DND-41 (cell line): ENCODE results near the gene TSPO.

ENCODE experiments used
- ATAC-seq: fragments of 200-7000 bp; cut with Tn5 transposase; 3 replicates; pipeline ENCODE4 v1.9.1; 2021; ENCODE audit warnings: low read depth; ENCODE audit not compliant: insufficient read depth
- DNase-seq: peaks from one replicate; pipeline ENCODE4 v3.0.0-alpha.2; 2020
- H2AFZ ChIP-seq: 2 replicates; pipeline ENCODE4 v1.6.0; 2012; ENCODE audit warnings: low read depth, low read length
- H3K27ac ChIP-seq: 2 replicates; pipeline ENCODE4 v1.5.1; 2012; ENCODE audit warnings: low read length, inconsistent platforms
- H3K27me3 ChIP-seq: fragments of 200-600 bp; sonication (generic); 2 replicates; pipeline ENCODE4 v1.6.0; 2012; ENCODE audit warnings: low read length, mild to moderate bottlenecking, inconsistent platforms; ENCODE audit not compliant: insufficient read depth, poor library complexity
- H3K36me3 ChIP-seq: 2 replicates; pipeline ENCODE4 v1.5.1; 2012; ENCODE audit warnings: low read length, inconsistent platforms; ENCODE audit not compliant: insufficient read depth
- H3K4me1 ChIP-seq: 2 replicates; pipeline ENCODE4 v1.5.1; 2012; ENCODE audit warnings: mild to moderate bottlenecking, low read length; ENCODE audit not compliant: insufficient read depth
- H3K4me2 ChIP-seq: 2 replicates; pipeline ENCODE4 v1.6.0; 2012; ENCODE audit warnings: mild to moderate bottlenecking, moderate library complexity, low read length, inconsistent platforms; ENCODE audit not compliant: insufficient read depth
- H3K4me3 ChIP-seq, 2 experiments: fragments of 200-600 bp in 1 of 2; shearing (Covaris generic) in 1 of 2; 2 replicates each; pipeline ENCODE4 v1.5.1; 2012 to 2016; ENCODE audit warnings: inconsistent platforms in 2 of 2, low read length in 2 of 2, mild to moderate bottlenecking in 2 of 2, low read depth in 1 of 2, moderate library complexity in 1 of 2
- H3K79me2 ChIP-seq: 2 replicates; pipeline ENCODE4 v1.6.0; 2012; ENCODE audit warnings: low read length, inconsistent platforms; ENCODE audit not compliant: insufficient read depth
- H3K9ac ChIP-seq: 2 replicates; pipeline ENCODE4 v1.6.0; 2012; ENCODE audit warnings: low read depth, mild to moderate bottlenecking, inconsistent platforms, low read length, moderate library complexity
- H3K9me3 ChIP-seq: 2 replicates; pipeline ENCODE4 v1.5.1; 2012; ENCODE audit warnings: low read length, moderate library complexity, mild to moderate bottlenecking, inconsistent platforms; ENCODE audit not compliant: insufficient read depth, severe bottlenecking
- H4K20me1 ChIP-seq: 2 replicates; pipeline ENCODE4 v1.6.0; 2012; ENCODE audit warnings: low read length; ENCODE audit not compliant: insufficient read depth
- EZH2 ChIP-seq: IDR thresholded peaks from 3 replicates; pipeline ENCODE4 v1.6.1; 2012; ENCODE audit warnings: borderline replicate concordance, low read depth, mild to moderate bottlenecking, moderate library complexity, low read length, inconsistent platforms; ENCODE audit not compliant: severe bottlenecking
- TF ChIP-seq, protein P1 (sequence below): IDR thresholded peaks from 2 replicates; pipeline ENCODE4 v1.5.1; 2012; ENCODE audit warnings: borderline replicate concordance, low read length, moderate library complexity, mild to moderate bottlenecking; ENCODE audit not compliant: poor library complexity, severe bottlenecking; ENCODE audit errors: extremely low read depth

TSPO gene

DNA sequence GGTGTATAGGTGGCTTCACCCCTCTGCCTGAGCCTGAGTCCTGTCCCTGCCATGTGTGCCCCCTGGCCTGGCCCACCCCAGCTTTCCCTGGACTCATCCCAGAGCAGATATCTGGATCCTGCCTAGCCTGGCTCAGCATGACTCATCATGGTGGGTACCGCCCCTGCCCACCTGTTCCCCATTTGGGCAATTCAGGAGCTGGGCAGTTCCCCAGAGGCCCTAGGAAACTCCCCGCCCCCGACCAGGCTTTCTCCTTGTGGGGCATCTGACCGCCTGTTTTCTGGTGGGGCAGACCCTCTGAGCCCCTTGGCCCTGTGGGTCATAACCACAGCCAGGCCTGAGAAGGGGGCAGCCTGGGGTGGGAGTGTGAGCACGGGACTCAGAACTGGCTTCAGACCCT lies 4.4 kb downstream of the TSPO start:
- no peak overlapping the region for H2AFZ ChIP-seq
- no peak for DNase-seq
- peaks cover 2% of the 10 kb centered on the region; the same call in 1 of the 2 replicates for H4K20me1 ChIP-seq
- peaks cover 23% of the 10 kb centered on the region for H3K27me3 ChIP-seq
- H3K9ac ChIP-seq: no peak overlapping the region
- TF ChIP-seq EZH2: no peak
- TF ChIP-seq, protein P1, sequence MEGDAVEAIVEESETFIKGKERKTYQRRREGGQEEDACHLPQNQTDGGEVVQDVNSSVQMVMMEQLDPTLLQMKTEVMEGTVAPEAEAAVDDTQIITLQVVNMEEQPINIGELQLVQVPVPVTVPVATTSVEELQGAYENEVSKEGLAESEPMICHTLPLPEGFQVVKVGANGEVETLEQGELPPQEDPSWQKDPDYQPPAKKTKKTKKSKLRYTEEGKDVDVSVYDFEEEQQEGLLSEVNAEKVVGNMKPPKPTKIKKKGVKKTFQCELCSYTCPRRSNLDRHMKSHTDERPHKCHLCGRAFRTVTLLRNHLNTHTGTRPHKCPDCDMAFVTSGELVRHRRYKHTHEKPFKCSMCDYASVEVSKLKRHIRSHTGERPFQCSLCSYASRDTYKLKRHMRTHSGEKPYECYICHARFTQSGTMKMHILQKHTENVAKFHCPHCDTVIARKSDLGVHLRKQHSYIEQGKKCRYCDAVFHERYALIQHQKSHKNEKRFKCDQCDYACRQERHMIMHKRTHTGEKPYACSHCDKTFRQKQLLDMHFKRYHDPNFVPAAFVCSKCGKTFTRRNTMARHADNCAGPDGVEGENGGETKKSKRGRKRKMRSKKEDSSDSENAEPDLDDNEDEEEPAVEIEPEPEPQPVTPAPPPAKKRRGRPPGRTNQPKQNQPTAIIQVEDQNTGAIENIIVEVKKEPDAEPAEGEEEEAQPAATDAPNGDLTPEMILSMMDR: no peak
- no peaks in the 10 kb centered on the region for H3K79me2 ChIP-seq
- H3K9me3 ChIP-seq: no peaks in the 10 kb centered on the region
- no peak for ATAC-seq
- H3K4me3 ChIP-seq: no peak overlapping the region
- no peak overlapping the region for H3K27ac ChIP-seq
- H3K4me1 ChIP-seq: peaks cover 18% of the 10 kb centered on the region
- no peaks in the 10 kb centered on the region for H3K36me3 ChIP-seq
- H3K4me2 ChIP-seq: no peak overlapping the region

DNA sequence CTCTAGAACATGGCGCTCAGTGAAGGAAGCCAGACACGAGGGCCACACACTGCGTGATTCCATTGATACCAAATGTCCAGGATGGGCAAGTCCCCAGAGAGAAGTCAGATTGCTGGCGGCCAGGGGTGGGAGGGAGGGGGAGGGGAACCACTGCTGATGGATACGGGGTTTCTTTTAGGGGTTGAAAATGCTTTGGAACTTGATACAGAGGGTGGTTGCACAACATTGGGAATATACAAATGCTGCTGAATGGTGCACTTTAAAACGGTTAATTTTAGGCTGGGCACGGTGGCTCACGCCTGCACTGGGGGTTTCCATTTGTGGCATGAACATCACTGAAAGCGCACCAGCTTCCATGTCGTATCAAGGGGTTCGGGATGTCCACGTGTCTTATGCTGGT lies 5.1 kb downstream of the TSPO start:
- Histone ChIP-seq H3K36me3 (no peaks in the 10 kb centered on the region), H3K4me3 (no peak overlapping the region), H4K20me1 (no peaks in the 10 kb centered on the region), H3K4me1 (peaks cover 11% of the 10 kb centered on the region), H3K27me3 (peaks cover 17% of the 10 kb centered on the region), H3K4me2 (no peak overlapping the region), H3K79me2 (no peaks in the 10 kb centered on the region), H3K9me3 (no peaks in the 10 kb centered on the region), H2AFZ (no peak overlapping the region), H3K27ac (no peak overlapping the region), H3K9ac (no peak overlapping the region)
- no peak for TF ChIP-seq EZH2
- TF ChIP-seq, protein P1: no peak
- DNase-seq (no peak), ATAC-seq (no peak)

DNA sequence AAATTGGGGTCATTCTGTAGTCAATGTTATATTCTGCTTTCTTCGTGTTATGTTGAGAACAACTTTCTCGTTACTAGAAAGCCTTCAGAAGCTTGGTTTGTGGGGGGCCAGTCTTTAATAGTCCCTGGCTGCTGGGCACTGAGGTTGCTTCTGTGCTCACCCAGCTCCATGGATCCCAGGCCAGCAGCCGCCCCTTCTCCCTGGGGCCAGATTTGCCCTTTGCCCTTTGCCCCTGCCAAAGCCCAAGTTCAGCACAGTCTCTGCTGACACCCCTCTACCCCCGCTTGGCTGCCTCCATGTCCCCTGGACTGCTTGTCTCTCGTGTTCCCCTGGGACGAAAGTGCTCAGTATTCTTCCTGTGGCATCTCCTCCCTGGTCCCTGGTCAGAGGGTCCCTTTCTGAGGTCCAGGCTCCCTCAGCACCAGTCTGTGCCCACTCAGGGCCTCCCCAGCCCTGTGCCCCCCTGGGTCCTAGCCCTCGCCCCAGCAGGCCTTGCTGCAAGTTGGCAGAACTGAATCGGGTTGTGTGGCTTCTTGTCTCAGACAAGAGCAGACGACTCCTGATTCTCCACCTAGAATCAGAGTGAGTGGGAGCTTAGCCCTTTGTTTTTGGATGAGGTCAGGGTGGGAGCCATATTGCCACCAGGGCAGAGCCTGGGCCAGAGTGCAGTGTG lies 6.7 kb downstream of the TSPO start:
- H3K4me1 ChIP-seq: no peaks in the 10 kb centered on the region
- no peak overlapping the region for H2AFZ ChIP-seq
- H3K79me2 ChIP-seq: no peaks in the 10 kb centered on the region
- H3K4me2 ChIP-seq: no peak overlapping the region
- no peaks in the 10 kb centered on the region for H3K36me3 ChIP-seq
- no peaks in the 10 kb centered on the region for H4K20me1 ChIP-seq
- H3K27ac ChIP-seq: no peak overlapping the region
- ATAC-seq: no peak
- H3K9me3 ChIP-seq: no peaks in the 10 kb centered on the region
- H3K27me3 ChIP-seq: peaks cover under 1% of the 10 kb centered on the region
- no peak overlapping the region for H3K9ac ChIP-seq
- no peak for DNase-seq
- no peak overlapping the region for H3K4me3 ChIP-seq
- TF ChIP-seq, protein P1: no peak
- TF ChIP-seq EZH2: no peak
